Thyroid gland (tissue), 4 donors: Measurements from ENCODE around the gene MYO5C. TPM values are rescaled to one million over a fixed set of nuclear protein-coding genes. Genes with fewer than 3 reads are reported as not detected.

ENCODE experiments used
- DNase-seq, 2 donors: peaks; one replicate each; pipeline ENCODE4 v3.0.0-alpha.2; 2019
- H3K27ac ChIP-seq, 3 donors: fragments of 200-600 bp; sonication (generic); 1 replicate in 2 of 3; 2 replicates in 1 of 3; pipeline ENCODE4 v1.5.1; 2016 to 2019; ENCODE audit warnings: mild to moderate bottlenecking in 1 of 3, moderate library complexity in 1 of 3
- H3K27me3 ChIP-seq: fragments of 200-600 bp; sonication (generic); one replicate; pipeline ENCODE4 v1.5.1; 2019
- H3K36me3 ChIP-seq, 2 donors: fragments of 200-600 bp; sonication (generic); one replicate each; pipeline ENCODE4 v1.5.1; 2016 to 2019
- H3K4me1 ChIP-seq, 2 donors: fragments of 200-600 bp; sonication (generic); one replicate each; pipeline ENCODE4 v1.5.1; 2017 to 2019
- H3K4me3 ChIP-seq, 3 donors: fragments of 200-600 bp; sonication (generic); replicated peaks in 1 of 3; 1 replicate in 2 of 3; 2 replicates in 1 of 3; pipeline ENCODE4 v1.5.1; 2016; ENCODE audit warnings: mild to moderate bottlenecking in 1 of 3
- H3K9me3 ChIP-seq: fragments of 200-600 bp; sonication (generic); one replicate; pipeline ENCODE4 v1.5.1; 2017
- CTCF ChIP-seq, 6 experiments: fragments of 200-600 bp in 3 of 6; fragments of 450-650 bp in 3 of 6; sonication (generic) in 3 of 6; IDR thresholded peaks; one replicate each; pipeline ENCODE4 v1.5.1; 2016 to 2019; ENCODE audit warnings: antibody characterized with exemption in 6 of 6, mild to moderate bottlenecking in 2 of 6, inconsistent platforms in 1 of 6, moderate library complexity in 1 of 6
- POLR2A ChIP-seq, 2 donors: fragments of 450-650 bp; IDR thresholded peaks; one replicate each; pipeline ENCODE4 v1.6.1; 2017; ENCODE audit warnings: antibody characterized with exemption in 2 of 2, mild to moderate bottlenecking in 2 of 2, moderate library complexity in 1 of 2
- WGBS, 2 donors: methylation state at CpG; one replicate each; pipeline ENCODE4 v1.1.5; 2017; 5-methylcytosine and 5-hydroxymethylcytosine counted together
- intact Hi-C: fragments of 100-400 bp; cut with DNase I; formaldehyde crosslinking; loops from one replicate; pipeline ENCODE4 v1.15.1; 2023
- total RNA-seq, 4 donors: library from RNA; depleted of rRNA; stranded (reverse); fragments of >200 nt; gene quantifications; one replicate each; pipeline ENCODE4 v1.2.3, GENCODE V29; 2016

The MYO5C gene
- total RNA-seq, 4 donors from 2014 or later, result 84.0 to 130 (median 101) TPM

GRCh38 chr15:52193791-52194190 is 101.8 kb downstream of the MYO5C start:
- intact Hi-C loops, result no loop called here
- Histone ChIP-seq H3K27me3 (no peaks in the 10 kb centered on the region), H3K27ac (no peak overlapping the region), H3K4me3 (no peak overlapping the region), H3K9me3 (no peaks in the 10 kb centered on the region), H3K36me3 (peaks cover 6 to 8% of the 10 kb centered on the region in 2 donors), H3K4me1 (no peaks in the 10 kb centered on the region)
- 85 to 92% methylated on average over 1 of the region's 1 CpG for WGBS, 2 donors
- no peak for DNase-seq
- TF ChIP-seq POLR2A (IDR thresholded peaks at IDR 0.05) (no peak), CTCF (IDR thresholded peaks at IDR 0.05) (no peak)

GRCh38 chr15:52193321-52193720 is 102.3 kb downstream of the MYO5C start:
- WGBS, 2 donors, result 83 to 89% methylated on average over 4 of the region's 4 CpGs
- H3K9me3 ChIP-seq, result no peaks in the 10 kb centered on the region
- intact Hi-C loops, result no loop called here
- peaks cover 6 to 8% of the 10 kb centered on the region in 2 donors for H3K36me3 ChIP-seq
- no peak for DNase-seq
- TF ChIP-seq POLR2A (IDR thresholded peaks at IDR 0.05) (no peak), CTCF (IDR thresholded peaks at IDR 0.05) (no peak)
- no peaks in the 10 kb centered on the region for H3K4me1 ChIP-seq
- no peak overlapping the region for H3K27ac ChIP-seq
- H3K27me3 ChIP-seq, result no peaks in the 10 kb centered on the region
- no peak overlapping the region for H3K4me3 ChIP-seq

- H3K27me3 ChIP-seq, result no peaks in the 10 kb centered on the region
- DNase-seq, result no peak
- TF ChIP-seq CTCF (IDR thresholded peaks at IDR 0.05) (no peak), POLR2A (IDR thresholded peaks at IDR 0.05) (no peak)
- H3K27ac ChIP-seq, result no peak within 1 kb of the TSS
- WGBS, 2 donors, result 80 to 87% methylated on average over 7 of the region's 7 CpGs
- intact Hi-C loops, result no loop called here
- no peaks in the 10 kb centered on the region for H3K4me1 ChIP-seq
- peaks cover 2 to 8% of the 10 kb centered on the region in 2 donors for H3K36me3 ChIP-seq
- H3K4me3 ChIP-seq, result no peak within 1 kb of the TSS
- H3K9me3 ChIP-seq, result no peaks in the 10 kb centered on the region
These were observed 104.4 kb downstream of the MYO5C start, which contains the start of gene GNB5 for GRCh38 chr15:52191207-52191606. Gene GNB5, minus strand, starts transcription at chr15:52191392. Its CDS starts 6,716 bp downstream, at chr15:52184676.

GRCh38 chr15:52186651-52187486 is 108.7 kb downstream of the MYO5C start:
- Histone ChIP-seq H3K4me3 (no peak overlapping the region), H3K4me1 (no peaks in the 10 kb centered on the region), H3K27me3 (no peaks in the 10 kb centered on the region), H3K36me3 (no peaks in the 10 kb centered on the region), H3K9me3 (no peaks in the 10 kb centered on the region), H3K27ac (no peak overlapping the region)
- intact Hi-C loops, result no loop called here
- TF ChIP-seq POLR2A (IDR thresholded peaks at IDR 0.05), result no peak
- TF ChIP-seq CTCF (IDR thresholded peaks at IDR 0.05), result no peak
- WGBS, 2 donors, result 79 to 81% methylated on average over 11 of the region's 11 CpGs
- no peak for DNase-seq

- H3K4me3 ChIP-seq, result no peak overlapping the region
- peaks cover 4 to 6% of the 10 kb centered on the region in 2 donors for H3K4me1 ChIP-seq
- no peak overlapping the region for H3K27ac ChIP-seq
- WGBS, 2 donors, result 90 to 92% methylated on average over 7 of the region's 7 CpGs
- no peaks in the 10 kb centered on the region for H3K36me3 ChIP-seq
- DNase-seq, result no peak
- no peaks in the 10 kb centered on the region for H3K27me3 ChIP-seq
- TF ChIP-seq POLR2A (IDR thresholded peaks at IDR 0.05), result no peak
- TF ChIP-seq CTCF (IDR thresholded peaks at IDR 0.05), result no peak
- no peaks in the 10 kb centered on the region for H3K9me3 ChIP-seq
- intact Hi-C loops, result no loop called here
These were observed 110.4 kb downstream of the MYO5C start for GRCh38 chr15:52185151-52185561.
